ENCODE results near the gene PRR15. TPM values are rescaled to one million over a fixed set of nuclear protein-coding genes. Genes with fewer than 3 reads are reported as not detected.

PRR15 gene
- total and polyA plus RNA-seq, 2 of the 13 experiments (the other 11 are each of a cell fraction or from before 2014, with no cell fraction given): 2.3 to 7.8 TPM

GRCh38 chr7:29567174-29567573 is 3.5 kb downstream of the PRR15 start (continued):
- TF ChIP-seq USF2 (IDR thresholded peaks at IDR 0.05; ENCODE audit: low read depth, low read length) (no peak), USF2 (CRISPR knock-in tag; IDR thresholded peaks at IDR 0.05; ENCODE audit: borderline replicate concordance) (no peak), BRD4 (CRISPR knock-in tag; IDR thresholded peaks at IDR 0.05) (no peak), PLRG1 (conservative IDR thresholded peaks at IDR 0.05) (no peak), ZNF670 (CRISPR knock-in tag; IDR thresholded peaks at IDR 0.05; ENCODE audit: borderline replicate concordance) (no peak), ZXDC (CRISPR knock-in tag; IDR thresholded peaks at IDR 0.05) (no peak), HDAC6 (IDR thresholded peaks at IDR 0.05; ENCODE audit: low read depth, low read length) (no peak), ZNF550 (CRISPR knock-in tag; IDR thresholded peaks at IDR 0.05; ENCODE audit: borderline replicate concordance) (no peak), ZNF577 (CRISPR knock-in tag; IDR thresholded peaks at IDR 0.05; ENCODE audit: borderline replicate concordance, low read depth) (no peak), TGIF2 (CRISPR knock-in tag; IDR thresholded peaks at IDR 0.05) (no peak), ZNF263 (CRISPR knock-in tag; IDR thresholded peaks at IDR 0.05) (no peak), ZFP90 (CRISPR knock-in tag; IDR thresholded peaks at IDR 0.05; ENCODE audit: borderline replicate concordance) (no peak)
- TF ChIP-seq, protein P1, sequence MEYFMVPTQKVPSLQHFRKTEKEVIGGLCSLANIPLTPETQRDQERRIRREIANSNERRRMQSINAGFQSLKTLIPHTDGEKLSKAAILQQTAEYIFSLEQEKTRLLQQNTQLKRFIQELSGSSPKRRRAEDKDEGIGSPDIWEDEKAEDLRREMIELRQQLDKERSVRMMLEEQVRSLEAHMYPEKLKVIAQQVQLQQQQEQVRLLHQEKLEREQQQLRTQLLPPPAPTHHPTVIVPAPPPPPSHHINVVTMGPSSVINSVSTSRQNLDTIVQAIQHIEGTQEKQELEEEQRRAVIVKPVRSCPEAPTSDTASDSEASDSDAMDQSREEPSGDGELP (IDR thresholded peaks at IDR 0.05; ENCODE audit: borderline replicate concordance, low read depth): no peak
- TF ChIP-seq, protein P2, sequence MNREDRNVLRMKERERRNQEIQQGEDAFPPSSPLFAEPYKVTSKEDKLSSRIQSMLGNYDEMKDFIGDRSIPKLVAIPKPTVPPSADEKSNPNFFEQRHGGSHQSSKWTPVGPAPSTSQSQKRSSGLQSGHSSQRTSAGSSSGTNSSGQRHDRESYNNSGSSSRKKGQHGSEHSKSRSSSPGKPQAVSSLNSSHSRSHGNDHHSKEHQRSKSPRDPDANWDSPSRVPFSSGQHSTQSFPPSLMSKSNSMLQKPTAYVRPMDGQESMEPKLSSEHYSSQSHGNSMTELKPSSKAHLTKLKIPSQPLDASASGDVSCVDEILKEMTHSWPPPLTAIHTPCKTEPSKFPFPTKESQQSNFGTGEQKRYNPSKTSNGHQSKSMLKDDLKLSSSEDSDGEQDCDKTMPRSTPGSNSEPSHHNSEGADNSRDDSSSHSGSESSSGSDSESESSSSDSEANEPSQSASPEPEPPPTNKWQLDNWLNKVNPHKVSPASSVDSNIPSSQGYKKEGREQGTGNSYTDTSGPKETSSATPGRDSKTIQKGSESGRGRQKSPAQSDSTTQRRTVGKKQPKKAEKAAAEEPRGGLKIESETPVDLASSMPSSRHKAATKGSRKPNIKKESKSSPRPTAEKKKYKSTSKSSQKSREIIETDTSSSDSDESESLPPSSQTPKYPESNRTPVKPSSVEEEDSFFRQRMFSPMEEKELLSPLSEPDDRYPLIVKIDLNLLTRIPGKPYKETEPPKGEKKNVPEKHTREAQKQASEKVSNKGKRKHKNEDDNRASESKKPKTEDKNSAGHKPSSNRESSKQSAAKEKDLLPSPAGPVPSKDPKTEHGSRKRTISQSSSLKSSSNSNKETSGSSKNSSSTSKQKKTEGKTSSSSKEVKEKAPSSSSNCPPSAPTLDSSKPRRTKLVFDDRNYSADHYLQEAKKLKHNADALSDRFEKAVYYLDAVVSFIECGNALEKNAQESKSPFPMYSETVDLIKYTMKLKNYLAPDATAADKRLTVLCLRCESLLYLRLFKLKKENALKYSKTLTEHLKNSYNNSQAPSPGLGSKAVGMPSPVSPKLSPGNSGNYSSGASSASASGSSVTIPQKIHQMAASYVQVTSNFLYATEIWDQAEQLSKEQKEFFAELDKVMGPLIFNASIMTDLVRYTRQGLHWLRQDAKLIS (CRISPR knock-in tag; IDR thresholded peaks at IDR 0.05): no peak
- TF ChIP-seq, protein P3, sequence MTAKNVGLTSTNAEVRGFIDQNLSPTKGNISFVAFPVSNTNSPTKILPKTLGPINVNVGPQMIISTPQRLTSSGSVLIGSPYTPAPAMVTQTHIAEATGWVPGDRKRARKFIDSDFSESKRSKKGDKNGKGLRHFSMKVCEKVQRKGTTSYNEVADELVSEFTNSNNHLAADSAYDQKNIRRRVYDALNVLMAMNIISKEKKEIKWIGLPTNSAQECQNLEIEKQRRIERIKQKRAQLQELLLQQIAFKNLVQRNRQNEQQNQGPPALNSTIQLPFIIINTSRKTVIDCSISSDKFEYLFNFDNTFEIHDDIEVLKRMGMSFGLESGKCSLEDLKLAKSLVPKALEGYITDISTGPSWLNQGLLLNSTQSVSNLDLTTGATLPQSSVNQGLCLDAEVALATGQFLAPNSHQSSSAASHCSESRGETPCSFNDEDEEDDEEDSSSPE (CRISPR knock-in tag; IDR thresholded peaks at IDR 0.05): no peak
- TF ChIP-seq, protein P4, sequence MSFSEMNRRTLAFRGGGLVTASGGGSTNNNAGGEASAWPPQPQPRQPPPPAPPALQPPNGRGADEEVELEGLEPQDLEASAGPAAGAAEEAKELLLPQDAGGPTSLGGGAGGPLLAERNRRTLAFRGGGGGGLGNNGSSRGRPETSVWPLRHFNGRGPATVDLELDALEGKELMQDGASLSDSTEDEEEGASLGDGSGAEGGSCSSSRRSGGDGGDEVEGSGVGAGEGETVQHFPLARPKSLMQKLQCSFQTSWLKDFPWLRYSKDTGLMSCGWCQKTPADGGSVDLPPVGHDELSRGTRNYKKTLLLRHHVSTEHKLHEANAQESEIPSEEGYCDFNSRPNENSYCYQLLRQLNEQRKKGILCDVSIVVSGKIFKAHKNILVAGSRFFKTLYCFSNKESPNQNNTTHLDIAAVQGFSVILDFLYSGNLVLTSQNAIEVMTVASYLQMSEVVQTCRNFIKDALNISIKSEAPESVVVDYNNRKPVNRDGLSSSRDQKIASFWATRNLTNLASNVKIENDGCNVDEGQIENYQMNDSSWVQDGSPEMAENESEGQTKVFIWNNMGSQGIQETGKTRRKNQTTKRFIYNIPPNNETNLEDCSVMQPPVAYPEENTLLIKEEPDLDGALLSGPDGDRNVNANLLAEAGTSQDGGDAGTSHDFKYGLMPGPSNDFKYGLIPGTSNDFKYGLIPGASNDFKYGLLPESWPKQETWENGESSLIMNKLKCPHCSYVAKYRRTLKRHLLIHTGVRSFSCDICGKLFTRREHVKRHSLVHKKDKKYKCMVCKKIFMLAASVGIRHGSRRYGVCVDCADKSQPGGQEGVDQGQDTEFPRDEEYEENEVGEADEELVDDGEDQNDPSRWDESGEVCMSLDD (CRISPR knock-in tag; IDR thresholded peaks at IDR 0.05; ENCODE audit: borderline replicate concordance): no peak
